Fibroblast of skin of scalp (primary cell): ENCODE data around the gene FHAD1.

ENCODE experiments used
- DNase-seq: peaks from one replicate; pipeline ENCODE4 v3.0.0-alpha.2; 2013

The FHAD1 gene

DNA sequence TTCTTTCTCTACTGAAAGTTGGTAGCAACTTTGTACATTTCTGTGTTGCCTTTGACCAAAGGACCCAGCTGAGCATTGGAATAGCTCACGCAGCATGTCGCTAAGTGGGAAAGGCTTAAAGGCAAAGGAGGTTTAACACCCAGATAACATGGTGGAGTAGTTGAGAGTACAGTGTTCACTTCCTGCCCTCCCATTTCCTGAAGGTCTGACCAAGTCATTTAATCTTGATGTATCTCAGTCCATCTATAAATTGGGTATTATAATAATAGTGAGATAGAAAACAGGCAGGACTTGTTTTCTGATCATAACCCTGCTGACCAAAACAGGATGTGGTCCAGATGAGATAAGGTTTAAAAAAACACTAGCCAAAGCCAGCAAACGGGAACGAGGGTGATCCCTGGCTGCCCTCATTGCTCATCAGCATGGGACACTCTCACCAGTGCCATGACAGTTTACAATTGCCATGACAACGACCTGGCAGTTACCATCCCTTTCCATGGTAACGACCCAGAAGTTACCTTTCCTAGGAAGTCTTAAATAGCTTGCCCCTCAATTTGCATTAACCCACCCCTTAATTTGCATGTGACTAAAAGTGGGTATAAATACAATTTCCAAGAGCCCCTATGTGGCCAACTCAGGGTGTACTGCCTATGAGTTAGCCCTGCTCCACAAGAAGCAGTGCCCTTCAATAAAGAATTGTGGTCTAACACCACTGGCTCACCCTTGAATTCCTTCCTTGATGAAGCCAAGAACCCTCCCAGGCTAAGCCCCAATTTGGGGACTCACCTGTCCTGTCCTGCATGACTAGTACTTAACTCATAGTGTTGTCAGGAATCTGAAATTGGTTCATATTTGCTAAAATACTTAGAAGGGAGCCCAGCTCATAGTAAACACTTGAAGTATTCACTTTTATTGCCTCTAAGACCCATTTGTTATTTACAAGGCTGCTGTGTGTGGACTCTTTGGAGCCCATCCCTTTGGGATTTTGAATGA lies 28.4 kb upstream of the FHAD1 start:
- DNase-seq: no peak

GRCh38 chr1:15219280-15220023 lies 27.6 kb upstream of the FHAD1 start:
- DNase-seq: no peak

GRCh38 chr1:15220024-15220392 lies 27.0 kb upstream of the FHAD1 start:
- no peak for DNase-seq

- DNase-seq: no peak
Observed at GRCh38 chr1:15220825-15221431, 26.1 kb upstream of the FHAD1 start.

DNA sequence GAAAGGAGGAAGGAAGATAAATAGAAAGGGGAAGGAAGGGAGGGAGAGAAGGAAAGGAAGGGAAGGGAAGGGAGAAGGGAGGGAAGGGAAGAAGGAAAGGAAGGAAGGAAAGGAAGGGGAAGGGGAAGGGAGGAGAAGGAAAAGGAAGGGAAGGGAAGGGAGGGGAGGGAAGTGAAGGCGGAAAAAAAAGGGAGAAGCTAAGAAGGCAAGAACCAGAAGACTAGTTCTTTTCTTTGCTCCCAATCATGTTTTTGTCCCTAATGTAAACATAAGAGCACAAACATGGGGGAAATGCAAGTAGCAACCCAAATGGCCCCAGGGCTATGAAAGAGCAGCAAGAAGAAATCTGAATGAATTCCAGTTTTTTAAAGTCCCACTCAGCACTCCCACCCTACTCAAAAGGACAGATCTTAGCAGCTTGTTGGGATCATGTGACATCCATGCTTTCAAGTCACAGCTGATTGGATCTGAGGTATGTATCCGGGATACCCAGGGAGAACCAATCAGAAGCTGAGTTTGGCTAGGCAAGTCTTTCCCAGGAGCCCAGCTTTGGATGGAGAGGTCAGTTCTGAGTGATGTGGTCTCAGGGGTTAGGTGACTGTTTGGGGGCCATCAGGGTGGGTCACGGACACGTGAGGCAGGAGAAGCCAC lies 24.2 kb upstream of the FHAD1 start:
- DNase-seq: no peak

DNA sequence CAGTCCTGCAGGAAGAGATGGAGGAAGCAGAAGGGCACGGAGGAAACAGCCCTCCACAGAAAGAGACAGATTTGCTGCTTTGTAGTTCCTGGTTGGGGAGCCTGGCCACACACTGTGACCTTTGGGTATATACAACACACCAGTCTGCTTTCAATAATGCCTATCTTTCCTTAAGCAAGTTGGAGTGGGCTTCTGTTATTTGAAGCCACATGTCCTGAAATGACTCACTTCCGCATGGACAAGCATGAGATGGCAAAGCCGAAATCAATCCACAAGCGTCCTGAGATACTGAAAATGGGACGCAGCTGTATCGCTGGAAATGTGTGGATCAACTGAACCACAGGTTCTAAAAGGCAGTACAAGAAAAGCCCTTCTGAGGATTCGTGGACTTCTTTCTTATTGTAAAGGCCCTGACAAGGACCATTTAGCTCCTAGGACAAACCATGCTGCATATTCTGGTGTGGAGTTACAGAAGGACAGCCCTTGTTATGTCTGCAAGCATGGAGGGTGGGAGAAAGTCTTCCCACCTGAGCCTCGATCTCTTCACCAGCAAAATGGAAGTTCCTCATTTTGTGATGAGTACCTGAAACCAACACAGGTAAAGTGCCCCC lies 22.7 kb upstream of the FHAD1 start:
- DNase-seq: no peak

GRCh38 chr1:15224974-15225373 lies 22.0 kb upstream of the FHAD1 start:
- DNase-seq: no peak

DNA sequence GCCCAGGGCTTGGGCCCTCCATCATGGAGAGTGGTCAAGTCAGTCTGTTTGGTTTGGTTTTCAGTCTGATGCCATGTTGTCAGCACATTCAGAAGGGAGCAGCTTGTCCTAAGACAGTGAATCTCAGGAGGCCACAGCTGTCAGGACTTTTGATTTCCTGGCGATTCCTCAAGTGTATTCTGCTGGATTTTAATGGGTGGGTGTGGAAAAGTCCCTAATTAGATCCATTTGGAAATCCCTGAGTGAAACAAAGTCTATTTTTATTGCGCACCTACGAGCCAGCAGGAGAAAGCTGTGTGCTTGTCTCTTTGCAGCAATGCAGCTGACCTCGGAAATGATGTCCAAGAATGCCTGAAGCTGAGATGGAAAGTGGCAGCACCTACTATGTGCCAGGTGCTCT lies 21.6 kb upstream of the FHAD1 start:
- DNase-seq: no peak

- peak; percentile 12 for DNase-seq
Observed at GRCh38 chr1:15226388-15227255, 20.4 kb upstream of the FHAD1 start.

- no peak for DNase-seq
Observed at GRCh38 chr1:15229707-15230131, 17.3 kb upstream of the FHAD1 start.

DNA sequence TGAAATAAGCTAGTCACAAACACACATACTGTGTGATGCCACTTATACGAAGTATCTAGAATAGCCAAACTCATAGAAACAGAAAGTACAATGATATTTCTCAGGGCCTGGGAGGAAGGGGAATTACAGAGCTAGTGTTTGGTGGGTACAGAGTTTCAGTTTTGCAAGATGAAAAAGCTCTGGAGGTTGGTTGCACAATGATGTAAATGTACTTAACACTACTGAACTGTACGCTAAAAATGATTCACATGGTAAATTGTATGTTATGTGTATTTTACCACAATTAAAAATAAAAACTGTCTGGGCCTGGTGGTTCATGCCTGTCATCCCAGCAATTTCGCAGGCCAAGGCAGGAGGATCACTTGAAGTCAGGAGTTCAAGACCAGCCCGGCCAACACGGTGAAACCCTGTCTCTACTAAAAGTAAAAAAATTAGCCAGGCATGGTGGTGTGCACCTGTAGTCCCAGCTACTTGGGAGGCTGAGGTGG lies 15.3 kb upstream of the FHAD1 start:
- DNase-seq: no peak

DNA sequence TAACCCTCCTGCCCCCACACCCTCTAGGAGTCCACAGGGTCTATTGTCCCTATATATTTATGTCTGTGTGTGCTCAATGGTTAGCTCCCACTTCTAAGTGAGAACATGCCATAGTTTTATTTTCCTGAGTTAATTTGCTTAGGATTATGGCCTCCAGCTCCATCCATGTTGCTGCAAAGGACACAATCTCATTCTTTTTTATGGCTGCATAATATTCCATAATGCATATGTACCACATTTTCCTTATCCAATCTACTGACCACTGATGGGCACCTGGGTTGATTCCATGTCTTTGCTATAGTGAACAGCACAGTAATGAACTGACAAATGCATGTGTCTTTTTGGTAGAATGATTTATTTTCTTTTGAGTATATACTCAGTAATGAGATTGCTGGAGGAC lies 13.3 kb upstream of the FHAD1 start:
- DNase-seq: no peak

DNA sequence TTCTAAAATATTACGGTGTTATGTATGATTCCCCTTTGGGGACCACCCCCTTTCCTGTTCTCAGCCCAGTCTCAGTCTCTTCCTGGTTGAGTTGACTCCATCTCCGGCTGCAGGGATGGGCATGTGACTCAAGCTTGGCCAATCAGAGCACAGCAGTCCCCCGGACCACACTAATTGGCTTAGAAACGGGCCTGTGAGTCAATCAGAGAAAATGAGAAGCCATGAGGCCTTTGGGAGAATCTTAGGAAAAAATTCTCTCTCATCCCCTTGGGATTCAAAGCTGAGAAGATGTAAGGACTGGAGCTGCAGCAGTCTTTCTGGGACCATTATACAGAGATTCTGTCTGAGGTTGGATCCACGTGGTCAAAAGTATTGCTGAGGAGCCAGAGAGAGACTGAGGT lies 10.7 kb upstream of the FHAD1 start:
- DNase-seq: peak; percentile 30

DNA sequence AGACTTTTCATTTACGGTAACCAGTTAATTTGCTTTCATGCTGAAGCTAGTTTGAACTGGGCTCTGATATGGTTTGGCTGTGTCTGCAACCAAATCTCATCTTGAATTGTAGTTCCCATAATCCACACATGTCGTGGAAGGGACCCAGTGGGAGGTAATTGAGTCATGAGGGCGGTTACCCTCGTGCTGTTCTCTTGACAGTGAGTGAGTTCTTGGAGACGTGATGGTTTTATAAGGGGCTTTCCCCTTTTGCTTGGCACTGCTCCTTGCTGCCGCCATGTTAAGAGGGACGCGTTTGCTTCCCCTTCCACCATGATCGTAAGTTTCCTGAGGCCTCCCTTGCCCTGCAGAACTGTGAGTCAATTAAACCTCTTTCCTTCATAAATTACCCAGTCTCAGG lies 10.3 kb upstream of the FHAD1 start:
- DNase-seq: no peak

- DNase-seq: no peak
Observed at GRCh38 chr1:15238789-15239188, 8.2 kb upstream of the FHAD1 start.

DNA sequence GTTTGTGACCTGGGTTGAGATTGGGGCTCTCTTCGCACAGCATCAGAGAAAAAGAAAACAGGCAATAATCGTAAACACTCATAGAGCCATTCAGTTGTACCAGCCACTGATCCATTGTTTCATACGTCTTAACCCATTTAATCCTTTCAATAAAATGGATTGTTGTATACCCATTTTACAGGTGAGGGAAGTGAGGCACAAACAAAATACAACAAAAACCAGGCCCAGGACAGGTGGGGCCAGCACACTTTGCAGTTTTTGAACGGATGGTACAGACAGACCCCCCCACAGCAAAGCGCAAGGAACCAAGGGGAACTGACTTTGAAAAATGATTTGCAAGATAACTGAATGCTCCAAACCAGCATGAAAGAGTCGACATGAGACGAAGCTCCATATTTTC lies 4.3 kb upstream of the FHAD1 start:
- no peak for DNase-seq

GRCh38 chr1:15243275-15244043 lies 3.6 kb upstream of the FHAD1 start:
- no peak for DNase-seq

DNA sequence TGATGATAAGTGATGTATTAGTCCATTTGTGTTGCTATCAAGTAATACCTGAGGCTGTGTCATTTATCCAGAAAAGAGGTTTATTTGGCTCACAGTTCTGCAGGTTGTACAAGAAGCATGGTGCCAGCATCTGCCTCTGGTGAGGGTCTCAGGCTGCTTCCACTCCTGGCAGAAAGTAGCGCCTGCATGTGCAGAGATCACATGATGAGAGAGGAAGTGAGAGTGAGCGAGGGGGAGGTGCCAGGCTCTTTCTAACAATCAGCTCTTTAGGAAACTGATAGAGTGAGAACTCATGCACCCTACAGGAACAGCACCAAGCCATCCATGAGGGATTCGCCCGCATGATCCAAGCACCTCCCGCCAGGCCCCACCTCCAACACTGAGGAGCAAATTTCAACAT lies 2.2 kb upstream of the FHAD1 start:
- DNase-seq: no peak

- DNase-seq: peak; percentile 39
Observed at GRCh38 chr1:15245593-15246360, 1.2 kb upstream of the FHAD1 start.

DNA sequence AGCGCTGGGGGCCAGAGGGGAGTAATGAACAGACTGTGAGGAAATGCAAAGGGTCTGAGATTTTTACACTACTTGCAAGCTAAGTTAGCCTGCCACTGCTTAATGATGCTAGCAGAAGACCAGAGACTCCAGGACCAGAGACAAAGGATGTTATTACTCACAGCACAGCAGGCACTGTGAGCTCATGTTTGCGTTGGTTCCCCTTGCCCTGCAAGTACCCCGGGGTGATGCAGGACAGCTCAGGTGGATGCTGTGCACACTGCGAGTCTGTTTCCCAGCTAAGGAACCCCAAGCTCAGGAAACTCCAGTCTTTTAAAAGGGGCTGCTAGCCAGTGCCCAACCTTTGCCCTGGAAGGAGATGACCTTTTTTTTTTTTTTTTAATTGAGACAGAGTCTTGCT lies 1.2 kb downstream of the FHAD1 start:
- DNase-seq: no peak
